GM20000 (cell line): ENCODE results near the gene PADI1.

Experiments
- DNase-seq: peaks from one replicate; pipeline ENCODE4 v3.0.0; 2012; ENCODE audit warnings: low spot score
- CTCF ChIP-seq: IDR thresholded peaks from 2 replicates; pipeline ENCODE4 v1.5.1; 2012; ENCODE audit warnings: mild to moderate bottlenecking, control low read depth; ENCODE audit errors: extremely low read depth, missing control alignments

The PADI1 gene

GRCh38 chr1:17281775-17282181 lies 76.8 kb downstream of the PADI1 start:
- TF ChIP-seq CTCF = no peak
- DNase-seq = no peak

- no peak for DNase-seq
- TF ChIP-seq CTCF = no peak
These were observed 77.9 kb downstream of the PADI1 start for GRCh38 chr1:17282836-17283235.

DNA sequence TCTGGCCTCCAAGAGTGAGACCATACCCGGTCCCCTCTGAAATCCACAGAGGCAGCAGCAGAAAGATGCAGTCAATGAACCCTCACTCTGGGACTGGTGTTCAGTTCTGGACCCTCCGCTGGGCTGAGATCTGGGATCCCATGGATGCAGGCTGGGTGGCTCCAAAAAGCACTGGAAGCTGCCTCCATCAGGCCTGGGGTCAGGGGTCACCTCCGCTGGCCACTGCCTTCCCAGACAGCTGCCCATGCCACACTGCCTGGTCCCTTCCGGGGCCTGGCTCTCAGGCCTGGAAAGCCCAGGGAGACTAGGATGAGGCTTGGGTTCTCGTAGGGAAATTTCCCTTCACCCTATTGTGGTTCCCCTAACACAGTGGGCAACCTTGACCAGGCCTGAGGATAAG lies 81.7 kb downstream of the PADI1 start:
- DNase-seq = no peak
- TF ChIP-seq CTCF = no peak

- TF ChIP-seq CTCF = no peak
- no peak for DNase-seq
These were observed 82.3 kb downstream of the PADI1 start for GRCh38 chr1:17287130-17287776.

DNA sequence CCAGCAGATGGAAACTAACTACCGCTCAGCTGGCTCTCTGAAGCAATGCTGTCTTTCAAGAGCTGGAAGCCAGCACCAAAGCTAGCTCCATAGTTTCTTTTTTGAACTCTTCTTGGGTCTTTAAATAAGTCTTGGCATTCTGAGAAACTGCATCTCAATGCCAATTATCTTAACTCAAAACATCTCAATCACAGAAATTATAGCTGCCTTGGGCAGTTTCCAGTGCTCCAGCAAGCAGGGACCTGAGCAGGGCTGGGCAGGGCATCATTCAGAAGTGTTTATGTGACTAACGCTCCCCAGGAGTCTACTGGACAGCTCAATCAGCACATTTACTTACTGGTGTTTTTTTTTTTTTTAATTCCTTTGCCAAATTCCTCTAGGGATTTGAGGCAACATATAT lies 84.8 kb downstream of the PADI1 start:
- no peak for TF ChIP-seq CTCF

DNA sequence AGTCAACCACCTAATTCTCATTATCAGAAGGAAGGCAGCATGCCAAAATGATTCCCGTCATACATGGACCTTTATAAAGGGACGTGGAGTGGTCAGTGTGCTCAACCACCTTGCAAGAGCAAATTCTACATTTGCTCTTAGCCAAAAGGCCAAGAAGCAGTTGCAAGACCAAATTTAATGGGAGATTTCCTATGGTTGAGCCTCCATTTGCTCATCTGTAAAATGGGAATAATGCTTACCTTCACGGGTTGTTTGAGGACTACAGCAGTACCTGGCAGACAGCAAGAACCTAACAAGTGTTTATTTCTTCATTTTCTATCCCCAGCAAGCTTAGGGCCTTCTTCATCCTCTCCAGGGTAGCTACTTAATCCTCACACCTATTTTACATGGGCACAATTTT lies 85.6 kb downstream of the PADI1 start:
- no peak for TF ChIP-seq CTCF
- DNase-seq = no peak

More for the DNA sequence above, 84.8 kb downstream of the PADI1 start:
- no peak for DNase-seq

- TF ChIP-seq CTCF = no peak
- DNase-seq = no peak
These were observed 87.6 kb downstream of the PADI1 start for GRCh38 chr1:17292299-17293160.
